Uterus (tissue), 4 donors: ENCODE measurements around the gene FNDC10. TPM values are rescaled to one million over a fixed set of nuclear protein-coding genes. Genes with fewer than 3 reads are reported as not detected.

Experiments
- DNase-seq, 2 donors: peaks; one replicate each; pipeline ENCODE4 v3.0.0-alpha.2; 2019 to 2020
- H3K27ac ChIP-seq, 2 donors: fragments of 200-600 bp; sonication (generic); 1 replicate in 1 of 2; 2 replicates in 1 of 2; pipeline ENCODE4 v1.5.1; 2016 to 2018
- H3K27me3 ChIP-seq, 2 donors: fragments of 200-600 bp; sonication (generic); one replicate each; pipeline ENCODE4 v1.5.1; 2018 to 2019; ENCODE audit warnings: control low read depth in 1 of 2
- H3K36me3 ChIP-seq, 2 donors: fragments of 200-600 bp; sonication (generic); one replicate each; pipeline ENCODE4 v1.5.1; 2019; ENCODE audit warnings: control low read depth in 1 of 2
- H3K4me1 ChIP-seq, 2 donors: fragments of 200-600 bp; sonication (generic); one replicate each; pipeline ENCODE4 v1.5.1; 2018 to 2019; ENCODE audit warnings: control low read depth in 1 of 2
- H3K4me3 ChIP-seq, 2 donors: fragments of 200-600 bp; sonication (generic); 1 replicate in 1 of 2; 2 replicates in 1 of 2; pipeline ENCODE4 v1.5.1; 2018 to 2019; ENCODE audit warnings: mild to moderate bottlenecking in 1 of 2
- H3K9me3 ChIP-seq, 2 donors: fragments of 200-600 bp; sonication (generic); one replicate each; pipeline ENCODE4 v1.5.1; 2019; ENCODE audit warnings: control low read depth in 1 of 2
- CTCF ChIP-seq, 4 experiments: fragments of 200-600 bp in 2 of 4; fragments of 450-650 bp in 2 of 4; sonication (generic) in 2 of 4; IDR thresholded peaks; one replicate each; pipeline ENCODE4 v1.5.1; 2016 to 2019; ENCODE audit warnings: antibody characterized with exemption in 4 of 4, mild to moderate bottlenecking in 2 of 4, moderate library complexity in 1 of 4
- POLR2A ChIP-seq, 2 donors: fragments of 450-650 bp; IDR thresholded peaks; one replicate each; pipeline ENCODE4 v1.6.1; 2016; ENCODE audit warnings: antibody characterized with exemption in 2 of 2, mild to moderate bottlenecking in 1 of 2, moderate library complexity in 1 of 2
- intact Hi-C: fragments of 100-400 bp; cut with DNase I; formaldehyde crosslinking; loops from one replicate; pipeline ENCODE4 v1.15.1; 2023; ENCODE audit warnings: low total_unique reads
- total RNA-seq, 4 donors: library from RNA; depleted of rRNA in 3 of 4; stranded (reverse); fragments of >200 nt in 3 of 4; gene quantifications; one replicate each; pipeline versions ENCODE4 v1.1.0 to v1.2.4, GENCODE V29; 2014 to 2023
- donor health status: DM: yes; HTN: yes; CAD: no.

The FNDC10 gene
- total RNA-seq, 4 donors from 2014 or later: 0.40 to 0.48 TPM; not detected in 2

- H3K36me3 ChIP-seq: no peaks in the 10 kb centered on the region
- H3K4me1 ChIP-seq: no peaks in the 10 kb centered on the region
- no peak for DNase-seq
- TF ChIP-seq CTCF (IDR thresholded peaks at IDR 0.05) (no peak), POLR2A (IDR thresholded peaks at IDR 0.05) (no peak)
- H3K27me3 ChIP-seq: no peaks in the 10 kb centered on the region
- H3K9me3 ChIP-seq: no peaks in the 10 kb centered on the region
- no peak overlapping the region for H3K4me3 ChIP-seq
- intact Hi-C loops: no loop called here
- H3K27ac ChIP-seq: no peak overlapping the region
These were observed 17.2 kb downstream of the FNDC10 start for GRCh38 chr1:1582585-1583346.

DNA sequence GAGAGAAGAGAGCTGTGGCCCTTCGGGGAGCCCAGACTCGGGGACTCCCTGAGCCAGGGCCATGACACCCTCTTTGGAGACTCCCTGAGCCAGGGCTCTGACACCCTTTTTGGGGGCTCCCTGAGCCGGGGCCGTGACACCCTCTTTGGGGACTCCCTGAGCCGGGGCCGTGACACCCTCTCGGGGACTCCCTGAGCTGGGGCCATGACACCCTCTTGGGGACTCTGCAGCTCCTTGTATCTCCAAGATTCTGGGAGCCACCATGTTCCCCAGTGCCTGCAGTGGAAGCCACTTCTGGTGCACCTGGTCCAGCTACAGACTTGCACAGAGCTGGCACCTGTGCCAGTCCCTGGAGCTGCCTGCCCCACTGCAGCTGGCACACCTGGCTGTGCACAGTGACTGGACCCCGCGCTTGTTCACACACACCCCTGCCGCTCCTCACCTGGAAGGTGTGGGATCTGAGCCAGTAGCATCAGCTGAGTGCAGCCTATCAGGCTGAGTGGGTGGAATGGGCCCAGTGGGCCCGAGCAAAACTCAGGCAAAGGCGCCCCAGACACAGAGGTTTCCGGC, 21.5 kb downstream of the FNDC10 start:
- TF ChIP-seq CTCF (IDR thresholded peaks at IDR 0.05) (no peak), POLR2A (IDR thresholded peaks at IDR 0.05) (no peak)
- Histone ChIP-seq H3K27me3 (no peaks in the 10 kb centered on the region), H3K27ac (no peak overlapping the region), H3K4me3 (no peak overlapping the region), H3K4me1 (no peaks in the 10 kb centered on the region), H3K9me3 (no peaks in the 10 kb centered on the region), H3K36me3 (no peaks in the 10 kb centered on the region)
- DNase-seq: no peak
- intact Hi-C loops: no loop called here

DNA sequence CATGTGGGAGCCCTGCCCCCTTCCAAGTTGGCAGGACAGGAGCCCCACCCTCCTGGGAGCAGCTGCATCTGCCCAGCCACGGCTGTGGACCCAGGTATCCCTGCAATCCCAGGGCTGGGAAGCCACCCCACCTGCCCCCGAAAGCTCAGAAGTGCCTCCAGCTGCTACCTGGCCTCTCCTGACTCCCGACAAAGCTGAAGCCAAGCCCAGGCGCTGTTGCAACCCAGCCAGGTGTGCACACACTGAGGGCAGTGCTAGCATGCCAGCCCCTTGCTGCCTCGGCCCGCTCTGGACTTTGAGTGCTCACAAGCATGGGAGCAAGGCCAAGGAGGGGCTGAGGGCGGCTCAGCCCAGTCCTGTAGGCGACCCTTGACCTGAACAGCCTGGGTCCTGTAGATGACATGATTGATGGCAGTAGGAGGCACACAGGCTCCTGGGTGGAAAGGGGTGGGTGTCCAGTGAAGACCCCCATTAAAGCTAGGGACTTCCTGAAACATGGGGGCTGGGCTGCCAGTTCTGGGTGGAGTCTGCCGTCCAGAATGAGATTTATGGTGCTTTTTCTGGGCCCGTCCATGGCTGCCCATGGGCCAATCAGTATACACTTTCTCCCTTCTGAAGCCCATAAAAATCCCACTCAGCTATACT, 22.4 kb downstream of the FNDC10 start:
- no peak for DNase-seq
- Histone ChIP-seq H3K27ac (no peak overlapping the region), H3K36me3 (no peaks in the 10 kb centered on the region), H3K27me3 (no peaks in the 10 kb centered on the region), H3K4me3 (no peak overlapping the region), H3K4me1 (no peaks in the 10 kb centered on the region), H3K9me3 (no peaks in the 10 kb centered on the region)
- TF ChIP-seq POLR2A (IDR thresholded peaks at IDR 0.05) (no peak), CTCF (IDR thresholded peaks at IDR 0.05) (no peak)
- intact Hi-C loops: no loop called here

GRCh38 chr1:1574721-1575537, 25.0 kb downstream of the FNDC10 start, which contains the start of gene SSU72:
Gene SSU72 (minus strand): TSS chr1:1574863. CDS start chr1:1574557, 306 bp downstream.
- peak within 1 kb of the TSS; percentile 84 to 96 for H3K4me3 ChIP-seq
- no peaks in the 10 kb centered on the region for H3K36me3 ChIP-seq
- H3K27me3 ChIP-seq: no peaks in the 10 kb centered on the region
- TF ChIP-seq POLR2A (IDR thresholded peaks at IDR 0.05) (peak; percentile 64 to 94), CTCF (IDR thresholded peaks at IDR 0.05) (peak in 1 of 4 experiments; percentile 36)
- H3K27ac ChIP-seq: peak within 1 kb of the TSS; percentile 92 to 98
- no peaks in the 10 kb centered on the region for H3K4me1 ChIP-seq
- intact Hi-C loops: no loop called here
- no peaks in the 10 kb centered on the region for H3K9me3 ChIP-seq
- DNase-seq: peak; percentile 89 to 91
